ENCODE results near the gene STRA6.
A peak's percentile ranks its signal among the peaks of the same experiment; 100 is the strongest.
"Not testable (repeated sequence)": the region's sequence is repeated elsewhere in the genome, so short reads cannot be mapped to it uniquely, and the experiment has no call there.

Gene STRA6

DNA sequence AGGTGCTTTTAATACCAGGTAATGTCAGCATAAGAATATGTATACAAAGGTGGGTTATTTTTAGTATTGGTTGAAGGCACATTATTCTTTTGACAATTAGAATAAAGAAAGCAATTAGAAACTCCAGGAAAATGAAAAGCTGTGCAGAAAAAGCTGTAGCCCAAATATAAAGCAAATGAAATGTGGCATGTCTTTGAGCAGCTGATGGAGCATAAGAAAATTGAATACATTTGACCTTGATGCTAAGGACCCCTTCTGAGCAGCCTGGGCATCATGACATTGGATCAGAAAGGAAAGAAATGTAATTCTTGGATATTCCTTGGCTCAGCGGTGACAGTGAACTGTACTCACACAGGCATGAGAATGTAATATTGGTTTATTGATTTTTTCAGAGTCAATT is 37.1 kb downstream of the STRA6 start:
- TF ChIP-seq, protein P1, sequence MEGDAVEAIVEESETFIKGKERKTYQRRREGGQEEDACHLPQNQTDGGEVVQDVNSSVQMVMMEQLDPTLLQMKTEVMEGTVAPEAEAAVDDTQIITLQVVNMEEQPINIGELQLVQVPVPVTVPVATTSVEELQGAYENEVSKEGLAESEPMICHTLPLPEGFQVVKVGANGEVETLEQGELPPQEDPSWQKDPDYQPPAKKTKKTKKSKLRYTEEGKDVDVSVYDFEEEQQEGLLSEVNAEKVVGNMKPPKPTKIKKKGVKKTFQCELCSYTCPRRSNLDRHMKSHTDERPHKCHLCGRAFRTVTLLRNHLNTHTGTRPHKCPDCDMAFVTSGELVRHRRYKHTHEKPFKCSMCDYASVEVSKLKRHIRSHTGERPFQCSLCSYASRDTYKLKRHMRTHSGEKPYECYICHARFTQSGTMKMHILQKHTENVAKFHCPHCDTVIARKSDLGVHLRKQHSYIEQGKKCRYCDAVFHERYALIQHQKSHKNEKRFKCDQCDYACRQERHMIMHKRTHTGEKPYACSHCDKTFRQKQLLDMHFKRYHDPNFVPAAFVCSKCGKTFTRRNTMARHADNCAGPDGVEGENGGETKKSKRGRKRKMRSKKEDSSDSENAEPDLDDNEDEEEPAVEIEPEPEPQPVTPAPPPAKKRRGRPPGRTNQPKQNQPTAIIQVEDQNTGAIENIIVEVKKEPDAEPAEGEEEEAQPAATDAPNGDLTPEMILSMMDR (IDR thresholded peaks at IDR 0.05; ENCODE audit: low read depth, low read length): no peak
- no peak for DNase-seq (ENCODE audit: low read depth in 2 of 2)
- H3K4me3 ChIP-seq (replicated peaks in 1 of 2; ENCODE audit: low read depth in 2 of 2, low read length in 2 of 2): no peak overlapping the region

DNA sequence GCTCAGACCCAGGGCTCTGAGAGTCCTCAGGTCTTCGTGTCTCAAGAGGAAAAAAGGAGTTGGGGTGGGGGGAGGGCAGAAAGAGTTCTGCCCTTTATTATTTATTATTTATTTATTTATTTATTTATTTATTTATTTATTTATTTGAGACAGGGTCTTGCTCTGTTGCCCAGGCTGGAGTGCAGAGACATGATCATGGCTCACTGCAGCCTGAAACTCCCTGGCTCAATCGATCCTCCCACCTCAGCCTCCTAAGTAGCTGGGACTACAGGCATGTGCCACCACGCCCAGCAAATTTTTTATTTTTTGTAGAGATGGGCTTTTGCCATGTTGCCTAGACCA is 40.4 kb downstream of the STRA6 start:
- H3K4me3 ChIP-seq (replicated peaks in 1 of 2; ENCODE audit: low read depth in 2 of 2, low read length in 2 of 2); DNase-seq (ENCODE audit: low read depth in 2 of 2): not testable (repeated sequence)

DNA sequence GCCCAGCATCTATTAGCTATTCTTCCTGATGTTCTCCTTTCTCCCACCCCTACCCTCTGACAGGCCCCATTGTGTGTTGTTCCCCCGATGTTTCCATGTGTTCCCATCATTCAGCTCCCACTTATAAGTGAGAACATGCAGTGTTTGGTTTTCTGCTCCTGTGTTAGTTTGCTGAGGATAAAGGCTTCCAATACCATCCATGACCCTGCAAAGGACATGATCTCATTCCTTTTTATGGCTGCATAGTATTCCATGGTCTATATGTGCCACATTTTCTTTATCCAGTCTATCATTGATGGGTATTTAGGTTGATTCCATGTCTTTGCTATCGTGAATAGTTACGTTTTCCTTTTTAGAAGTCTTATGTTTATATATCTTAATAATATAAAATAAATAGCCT is 42.2 kb downstream of the STRA6 start:
- DNase-seq (ENCODE audit: low read depth in 2 of 2); H3K4me3 ChIP-seq (replicated peaks in 1 of 2; ENCODE audit: low read depth in 2 of 2, low read length in 2 of 2): not testable (repeated sequence)

GRCh38 chr15:74159773-74160172 is 42.8 kb downstream of the STRA6 start:
- TF ChIP-seq, protein P1 (IDR thresholded peaks at IDR 0.05; ENCODE audit: low read depth, low read length): no peak
- DNase-seq (ENCODE audit: low read depth in 2 of 2): no peak
- H3K4me3 ChIP-seq (replicated peaks in 1 of 2; ENCODE audit: low read depth in 2 of 2, low read length in 2 of 2): no peak overlapping the region

- DNase-seq (ENCODE audit: low read depth in 2 of 2): no peak
- TF ChIP-seq, protein P1 (IDR thresholded peaks at IDR 0.05; ENCODE audit: low read depth, low read length): no peak
- H3K4me3 ChIP-seq (replicated peaks in 1 of 2; ENCODE audit: low read depth in 2 of 2, low read length in 2 of 2): no peak overlapping the region
Measured at GRCh38 chr15:74158855-74159650, 43.5 kb downstream of the STRA6 start.

DNA sequence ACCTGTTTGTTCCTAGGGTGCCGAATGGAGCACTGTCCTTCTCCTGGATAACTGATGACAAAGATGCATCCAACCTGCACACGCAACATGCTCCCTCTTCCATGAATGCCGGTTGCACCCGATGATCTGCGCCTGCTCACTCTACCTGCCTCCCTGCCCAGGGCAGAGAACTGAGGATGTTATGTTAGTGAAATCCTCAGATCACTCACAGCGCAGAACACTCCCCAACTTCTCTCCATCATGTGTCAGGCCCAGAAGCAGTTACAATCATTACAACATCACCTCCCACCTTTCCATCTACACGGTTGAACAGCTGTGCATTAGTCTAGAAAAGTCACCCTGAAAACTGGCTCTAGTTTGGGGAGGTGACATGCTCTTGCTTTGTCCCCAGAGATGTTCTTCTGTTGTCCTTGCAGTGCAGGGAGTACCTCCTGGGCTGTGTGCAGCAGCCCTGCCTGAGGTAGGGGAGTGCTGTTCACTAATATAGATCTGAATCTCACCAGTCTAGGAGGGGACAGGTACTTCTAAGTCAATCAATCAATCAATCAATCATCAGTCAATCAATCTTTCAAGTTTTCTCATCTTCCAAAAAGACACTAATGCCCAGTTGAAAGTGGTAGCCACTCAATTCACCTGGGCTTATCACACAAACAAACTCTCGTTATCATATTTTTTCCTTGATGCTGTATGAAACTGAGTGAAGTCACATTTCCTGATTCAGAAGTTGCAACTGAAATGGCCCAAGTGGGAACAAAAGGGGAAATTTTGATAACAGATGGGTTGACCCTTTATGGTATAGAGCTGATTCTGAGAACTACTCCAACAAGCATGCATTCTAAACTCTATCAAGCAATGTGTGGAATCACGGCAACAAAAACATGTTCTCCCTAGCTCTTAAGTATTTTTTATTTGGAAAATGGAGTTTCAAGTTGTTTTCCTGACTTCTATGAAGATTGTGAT is 44.4 kb downstream of the STRA6 start:
- DNase-seq (ENCODE audit: low read depth in 2 of 2): no peak
- TF ChIP-seq, protein P1 (IDR thresholded peaks at IDR 0.05; ENCODE audit: low read depth, low read length): no peak
- no peak overlapping the region for H3K4me3 ChIP-seq (replicated peaks in 1 of 2; ENCODE audit: low read depth in 2 of 2, low read length in 2 of 2)

- peak in 1 of 2 donors; percentile 62 for DNase-seq (ENCODE audit: low read depth in 2 of 2)
- TF ChIP-seq, protein P1 (IDR thresholded peaks at IDR 0.05; ENCODE audit: low read depth, low read length): no peak
- H3K4me3 ChIP-seq (replicated peaks in 1 of 2; ENCODE audit: low read depth in 2 of 2, low read length in 2 of 2): no peak overlapping the region
Measured at GRCh38 chr15:74156678-74157411, 45.7 kb downstream of the STRA6 start.

All from cardiac fibroblast (primary cell).